ENCODE measurements around the gene FGF14. TPM values are rescaled to one million over a fixed set of nuclear protein-coding genes. Genes with fewer than 3 reads are reported as not detected.

Gene FGF14
- total RNA-seq = not detected in 2 replicates

GRCh38 chr13:102401766-102402165 is at the start of gene FGF14:
TSS of gene FGF14 (minus strand) at chr13:102402048.
- H3K27me3 Mint-ChIP-seq (ENCODE audit: insufficient read depth) = peaks cover 56% of the 10 kb centered on the region
- no peaks in the 10 kb centered on the region for H3K36me3 Mint-ChIP-seq (ENCODE audit: low read depth)
- H3K9me3 Mint-ChIP-seq = no peaks in the 10 kb centered on the region
- H3K4me1 Mint-ChIP-seq (ENCODE audit: low read depth) = peaks cover 30% of the 10 kb centered on the region
- no peak for DNase-seq (ENCODE audit: low spot score)
- intact Hi-C loops (cut with micrococcal nuclease) = no loop called here
- H3K27ac Mint-ChIP-seq = peak within 1 kb of the TSS; percentile 41
- H3K4me3 Mint-ChIP-seq = peak within 1 kb of the TSS; percentile 69

GRCh38 chr13:102443249-102443648 is 41.4 kb upstream of the FGF14 start:
- no peaks in the 10 kb centered on the region for H3K36me3 Mint-ChIP-seq (ENCODE audit: low read depth)
- no peaks in the 10 kb centered on the region for H3K4me1 Mint-ChIP-seq (ENCODE audit: low read depth)
- DNase-seq (ENCODE audit: low spot score) = no peak
- H3K27me3 Mint-ChIP-seq (ENCODE audit: insufficient read depth) = peaks cover 3% of the 10 kb centered on the region
- no peak overlapping the region for H3K27ac Mint-ChIP-seq
- H3K9me3 Mint-ChIP-seq = no peaks in the 10 kb centered on the region
- H3K4me3 Mint-ChIP-seq = no peak overlapping the region
- intact Hi-C loops (cut with micrococcal nuclease) = no loop called here

GRCh38 chr13:102441085-102441484 is 39.2 kb upstream of the FGF14 start:
- Mint-ChIP-seq H3K36me3 (ENCODE audit: low read depth) (no peaks in the 10 kb centered on the region), H3K27me3 (ENCODE audit: insufficient read depth) (peaks cover 2% of the 10 kb centered on the region), H3K4me3 (no peak overlapping the region), H3K9me3 (no peaks in the 10 kb centered on the region), H3K4me1 (ENCODE audit: low read depth) (no peaks in the 10 kb centered on the region), H3K27ac (no peak overlapping the region)
- DNase-seq (ENCODE audit: low spot score) = no peak
- intact Hi-C loops (cut with micrococcal nuclease) = no loop called here

- H3K27me3 Mint-ChIP-seq (ENCODE audit: insufficient read depth) = peaks cover 2% of the 10 kb centered on the region
- DNase-seq (ENCODE audit: low spot score) = no peak
- no peaks in the 10 kb centered on the region for H3K36me3 Mint-ChIP-seq (ENCODE audit: low read depth)
- intact Hi-C loops (cut with micrococcal nuclease) = no loop called here
- H3K27ac Mint-ChIP-seq = no peak overlapping the region
- no peaks in the 10 kb centered on the region for H3K9me3 Mint-ChIP-seq
- H3K4me3 Mint-ChIP-seq = no peak overlapping the region
- no peaks in the 10 kb centered on the region for H3K4me1 Mint-ChIP-seq (ENCODE audit: low read depth)
These were observed 38.5 kb upstream of the FGF14 start for GRCh38 chr13:102440259-102440936.

- no peaks in the 10 kb centered on the region for H3K27me3 Mint-ChIP-seq (ENCODE audit: insufficient read depth)
- no peak for DNase-seq (ENCODE audit: low spot score)
- H3K9me3 Mint-ChIP-seq = peaks cover 23% of the 10 kb centered on the region
- intact Hi-C loops (cut with micrococcal nuclease) = no loop called here
- H3K36me3 Mint-ChIP-seq (ENCODE audit: low read depth) = no peaks in the 10 kb centered on the region
- no peak overlapping the region for H3K27ac Mint-ChIP-seq
- no peak overlapping the region for H3K4me3 Mint-ChIP-seq
- H3K4me1 Mint-ChIP-seq (ENCODE audit: low read depth) = no peaks in the 10 kb centered on the region
These were observed 20.8 kb upstream of the FGF14 start for GRCh38 chr13:102422690-102423089.

- no peaks in the 10 kb centered on the region for H3K9me3 Mint-ChIP-seq
- no peak overlapping the region for H3K27ac Mint-ChIP-seq
- peaks cover 39% of the 10 kb centered on the region for H3K27me3 Mint-ChIP-seq (ENCODE audit: insufficient read depth)
- H3K4me1 Mint-ChIP-seq (ENCODE audit: low read depth) = peaks cover 19% of the 10 kb centered on the region
- H3K4me3 Mint-ChIP-seq = no peak overlapping the region
- no peak for DNase-seq (ENCODE audit: low spot score)
- no peaks in the 10 kb centered on the region for H3K36me3 Mint-ChIP-seq (ENCODE audit: low read depth)
- intact Hi-C loops (cut with micrococcal nuclease) = no loop called here
These were observed 3.8 kb upstream of the FGF14 start for GRCh38 chr13:102405499-102406100.

GRCh38 chr13:102402290-102402689 is 442 bp upstream of the FGF14 start:
- no peak for DNase-seq (ENCODE audit: low spot score)
- Mint-ChIP-seq H3K9me3 (no peaks in the 10 kb centered on the region), H3K4me3 (peak overlapping the region; percentile 34), H3K4me1 (ENCODE audit: low read depth) (peaks cover 30% of the 10 kb centered on the region), H3K27ac (peak overlapping the region; percentile 41), H3K36me3 (ENCODE audit: low read depth) (no peaks in the 10 kb centered on the region), H3K27me3 (ENCODE audit: insufficient read depth) (peaks cover 56% of the 10 kb centered on the region)
- intact Hi-C loops (cut with micrococcal nuclease) = no loop called here

GRCh38 chr13:102401265-102401664 is 583 bp downstream of the FGF14 start:
- Mint-ChIP-seq H3K4me1 (ENCODE audit: low read depth) (peaks cover 30% of the 10 kb centered on the region), H3K27me3 (ENCODE audit: insufficient read depth) (peaks cover 55% of the 10 kb centered on the region), H3K4me3 (peak overlapping the region; percentile 69), H3K9me3 (no peaks in the 10 kb centered on the region), H3K36me3 (ENCODE audit: low read depth) (no peaks in the 10 kb centered on the region), H3K27ac (no peak overlapping the region)
- intact Hi-C loops (cut with micrococcal nuclease) = no loop called here
- no peak for DNase-seq (ENCODE audit: low spot score)

- H3K27ac Mint-ChIP-seq = no peak overlapping the region
- H3K27me3 Mint-ChIP-seq (ENCODE audit: insufficient read depth) = peaks cover 52% of the 10 kb centered on the region
- H3K4me3 Mint-ChIP-seq = peak overlapping the region; percentile 69
- peaks cover 30% of the 10 kb centered on the region for H3K4me1 Mint-ChIP-seq (ENCODE audit: low read depth)
- no peaks in the 10 kb centered on the region for H3K36me3 Mint-ChIP-seq (ENCODE audit: low read depth)
- no peaks in the 10 kb centered on the region for H3K9me3 Mint-ChIP-seq
- no peak for DNase-seq (ENCODE audit: low spot score)
- intact Hi-C loops (cut with micrococcal nuclease) = no loop called here
These were observed 1.1 kb downstream of the FGF14 start for GRCh38 chr13:102400675-102401145.

GRCh38 chr13:102399791-102400674 is 1.8 kb downstream of the FGF14 start:
- Mint-ChIP-seq H3K27ac (no peak overlapping the region), H3K4me1 (ENCODE audit: low read depth) (peaks cover 34% of the 10 kb centered on the region), H3K36me3 (ENCODE audit: low read depth) (peaks cover 1% of the 10 kb centered on the region), H3K27me3 (ENCODE audit: insufficient read depth) (peaks cover 51% of the 10 kb centered on the region), H3K9me3 (no peaks in the 10 kb centered on the region), H3K4me3 (peak overlapping the region; percentile 74)
- intact Hi-C loops (cut with micrococcal nuclease) = loop anchor here (10.0 kb wide), 4 partner anchors 1145 to 1835 kb away; partner anchors contain the start of genes GGACT and TMTC4
- DNase-seq (ENCODE audit: low spot score) = no peak

- Mint-ChIP-seq H3K27me3 (ENCODE audit: insufficient read depth) (peaks cover 27% of the 10 kb centered on the region), H3K36me3 (ENCODE audit: low read depth) (peaks cover 5% of the 10 kb centered on the region), H3K9me3 (peaks cover 4% of the 10 kb centered on the region), H3K27ac (peak overlapping the region; percentile 52), H3K4me3 (peak overlapping the region; percentile 87), H3K4me1 (ENCODE audit: low read depth) (peaks cover 39% of the 10 kb centered on the region)
- no peak for DNase-seq (ENCODE audit: low spot score)
- intact Hi-C loops (cut with micrococcal nuclease) = loop anchor here (2.0 to 10.0 kb wide), 7 partner anchors 61 to 1839 kb away; partner anchors contain the start of genes GGACT, TEX30 and TMTC4
These were observed 5.9 kb downstream of the FGF14 start for GRCh38 chr13:102395939-102396338.

- no peak for DNase-seq (ENCODE audit: low spot score)
- H3K27ac Mint-ChIP-seq = peak overlapping the region; percentile 87
- H3K4me1 Mint-ChIP-seq (ENCODE audit: low read depth) = peaks cover 34% of the 10 kb centered on the region
- peaks cover 22% of the 10 kb centered on the region for H3K27me3 Mint-ChIP-seq (ENCODE audit: insufficient read depth)
- H3K9me3 Mint-ChIP-seq = peaks cover 4% of the 10 kb centered on the region
- intact Hi-C loops (cut with micrococcal nuclease) = loop anchor here (2.0 to 10.0 kb wide), 7 partner anchors 62 to 1840 kb away; partner anchors contain the start of genes GGACT, TEX30 and TMTC4
- peaks cover 5% of the 10 kb centered on the region for H3K36me3 Mint-ChIP-seq (ENCODE audit: low read depth)
- peak overlapping the region; percentile 87 for H3K4me3 Mint-ChIP-seq
These were observed 6.7 kb downstream of the FGF14 start for GRCh38 chr13:102395174-102395573.
